Measurements from ENCODE around the gene CCDC32.

Gene CCDC32

GRCh38 chr15:40512440-40512839, 52.4 kb downstream of the CCDC32 start:
- no peak for DNase-seq (ENCODE audit: low read depth in 2 of 2)

GRCh38 chr15:40511472-40512133, 53.2 kb downstream of the CCDC32 start:
- DNase-seq (ENCODE audit: low read depth in 2 of 2): no peak

GRCh38 chr15:40511093-40511471, 53.8 kb downstream of the CCDC32 start:
- DNase-seq (ENCODE audit: low read depth in 2 of 2): no peak

- no peak for DNase-seq (ENCODE audit: low read depth in 2 of 2)
Measured at GRCh38 chr15:40510201-40510600, 54.6 kb downstream of the CCDC32 start.

GRCh38 chr15:40508216-40508615, 56.6 kb downstream of the CCDC32 start:
- DNase-seq (ENCODE audit: low read depth in 2 of 2): no peak

GRCh38 chr15:40506964-40507571, 57.8 kb downstream of the CCDC32 start:
- DNase-seq (ENCODE audit: low read depth in 2 of 2): peak; percentile 21 to 36

Data from stimulated activated CD8-positive, alpha-beta memory T cell treated with anti-CD3 and anti-CD28 coated beads, Interleukin-2, amount 100 ng/mL, for 1 hour (primary cell).